AG09309 (cell line): Measurements from ENCODE around the gene UPP2.

Source experiments
- DNase-seq: peaks from one replicate; pipeline ENCODE4 v3.0.0-alpha.2; 2010; ENCODE audit warnings: low read depth
- H3K4me3 ChIP-seq: 2 replicates; pipeline ENCODE4 v1.5.1; 2011; ENCODE audit warnings: mild to moderate bottlenecking, low read depth, low read length, moderate library complexity; ENCODE audit not compliant: control insufficient read depth
- TF ChIP-seq, protein P1 (sequence below): IDR thresholded peaks from 2 replicates; pipeline ENCODE4 v1.5.1; 2011; ENCODE audit warnings: mild to moderate bottlenecking, low read depth, low read length, inconsistent platforms; ENCODE audit not compliant: insufficient read depth, control insufficient read depth; ENCODE audit errors: missing control alignments

Gene UPP2

DNA sequence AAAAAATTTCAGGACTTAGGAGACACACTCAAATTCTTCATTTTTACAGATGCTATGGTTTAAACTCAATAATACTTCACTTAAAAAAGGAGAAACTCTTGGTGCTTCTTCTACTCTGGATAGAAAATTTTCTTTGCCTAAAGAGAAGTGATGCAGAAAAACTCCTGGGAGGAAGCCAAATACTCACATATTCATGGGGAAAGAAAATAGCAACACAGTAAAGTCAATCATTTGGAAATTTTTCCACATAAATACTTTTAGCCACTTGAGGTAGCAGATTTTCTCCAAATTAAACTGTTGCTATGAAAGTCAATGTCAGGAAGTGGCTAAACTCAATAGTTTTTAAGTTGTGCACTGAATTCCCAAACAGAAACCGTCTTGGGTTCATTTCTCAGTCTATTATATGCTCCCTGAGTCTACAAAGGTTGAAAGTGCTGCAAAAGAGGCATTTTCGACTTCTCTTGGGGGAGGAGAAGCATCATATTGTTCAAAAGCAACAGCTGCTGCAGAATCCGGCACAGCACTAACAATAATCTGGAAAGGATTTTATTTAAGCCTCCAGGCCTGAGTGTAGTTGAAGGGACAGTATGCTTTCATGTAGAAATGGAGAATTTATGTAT, 81.1 kb downstream of the UPP2 start:
- no peak for DNase-seq
- H3K4me3 ChIP-seq: no peak overlapping the region
- TF ChIP-seq, protein P1, sequence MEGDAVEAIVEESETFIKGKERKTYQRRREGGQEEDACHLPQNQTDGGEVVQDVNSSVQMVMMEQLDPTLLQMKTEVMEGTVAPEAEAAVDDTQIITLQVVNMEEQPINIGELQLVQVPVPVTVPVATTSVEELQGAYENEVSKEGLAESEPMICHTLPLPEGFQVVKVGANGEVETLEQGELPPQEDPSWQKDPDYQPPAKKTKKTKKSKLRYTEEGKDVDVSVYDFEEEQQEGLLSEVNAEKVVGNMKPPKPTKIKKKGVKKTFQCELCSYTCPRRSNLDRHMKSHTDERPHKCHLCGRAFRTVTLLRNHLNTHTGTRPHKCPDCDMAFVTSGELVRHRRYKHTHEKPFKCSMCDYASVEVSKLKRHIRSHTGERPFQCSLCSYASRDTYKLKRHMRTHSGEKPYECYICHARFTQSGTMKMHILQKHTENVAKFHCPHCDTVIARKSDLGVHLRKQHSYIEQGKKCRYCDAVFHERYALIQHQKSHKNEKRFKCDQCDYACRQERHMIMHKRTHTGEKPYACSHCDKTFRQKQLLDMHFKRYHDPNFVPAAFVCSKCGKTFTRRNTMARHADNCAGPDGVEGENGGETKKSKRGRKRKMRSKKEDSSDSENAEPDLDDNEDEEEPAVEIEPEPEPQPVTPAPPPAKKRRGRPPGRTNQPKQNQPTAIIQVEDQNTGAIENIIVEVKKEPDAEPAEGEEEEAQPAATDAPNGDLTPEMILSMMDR: no peak

DNA sequence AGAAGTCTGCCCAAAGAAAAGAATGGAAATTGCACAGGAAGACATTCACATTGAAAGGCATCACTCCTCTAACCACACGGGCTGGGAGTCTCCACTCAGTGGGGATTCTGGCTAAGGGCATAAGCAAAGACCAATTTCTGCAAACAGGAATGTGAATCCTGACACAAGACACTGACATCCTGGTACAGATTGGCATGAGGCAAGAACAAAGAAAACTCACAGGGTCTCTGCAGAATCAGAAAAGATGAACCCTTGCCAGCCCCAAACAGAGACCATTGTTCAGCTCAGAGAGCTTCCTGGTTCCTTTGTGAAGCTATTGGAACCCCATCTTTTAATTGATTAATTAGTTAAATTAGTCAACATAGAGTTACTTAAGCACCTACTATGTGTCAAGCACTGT, 82.3 kb downstream of the UPP2 start:
- TF ChIP-seq, protein P1: no peak
- DNase-seq: no peak
- no peak overlapping the region for H3K4me3 ChIP-seq

DNA sequence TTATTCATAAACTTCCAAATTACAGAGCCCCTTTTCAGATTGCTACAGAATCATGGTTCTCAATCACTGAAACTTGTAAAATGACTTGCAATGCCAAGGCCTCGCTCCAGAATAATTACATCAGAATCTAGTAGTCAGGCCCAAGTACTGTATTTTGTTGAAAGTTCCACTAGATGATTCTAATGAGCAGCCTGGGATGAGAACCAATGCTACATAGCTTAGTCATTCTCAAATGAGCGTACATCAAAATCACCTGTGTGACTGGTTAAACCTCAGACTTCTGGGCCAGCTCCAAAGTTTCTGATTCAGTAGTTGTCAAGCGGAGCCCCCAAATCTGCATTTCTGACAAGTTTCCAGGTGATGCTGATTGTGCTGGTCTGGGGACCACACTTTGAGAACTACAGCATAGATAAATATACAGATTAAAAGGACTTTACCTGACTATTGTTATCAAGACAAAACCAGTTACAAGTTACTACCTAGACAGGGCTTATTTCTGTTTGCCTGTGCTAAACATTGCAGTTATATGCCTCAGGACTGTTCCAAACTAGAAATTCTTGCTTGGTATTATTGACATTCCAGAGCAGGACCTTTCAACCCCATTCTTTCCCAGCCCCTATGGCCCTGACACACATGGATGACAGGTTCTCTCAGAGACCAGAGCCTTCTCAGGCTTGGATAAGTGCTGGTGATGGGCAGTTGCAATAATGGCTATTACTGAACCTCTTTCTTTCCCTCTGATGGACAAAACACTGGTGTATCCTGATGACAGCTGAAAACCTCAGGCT, 83.1 kb downstream of the UPP2 start:
- no peak overlapping the region for H3K4me3 ChIP-seq
- no peak for DNase-seq
- TF ChIP-seq, protein P1: no peak
